Measurements from ENCODE around the gene TUSC2. TPM values are rescaled to one million over a fixed set of nuclear protein-coding genes. Genes with fewer than 3 reads are reported as not detected.

The TUSC2 gene
- total and polyA plus RNA-seq, 2 of the 13 experiments (the other 11 are each of a cell fraction or from before 2014, with no cell fraction given) = 36.7 to 39.1 TPM

- TF ChIP-seq SNRNP70 (IDR thresholded peaks at IDR 0.05; ENCODE audit: low read depth, low read length) (no peak), ATAD3A (CRISPR knock-in tag; IDR thresholded peaks at IDR 0.05) (no peak), ZNF780A (CRISPR knock-in tag; IDR thresholded peaks at IDR 0.05) (no peak), BCL3 (CRISPR knock-in tag; IDR thresholded peaks at IDR 0.05) (peak; percentile 95), RFX5 (IDR thresholded peaks at IDR 0.05; ENCODE audit: low read depth, low read length) (no peak), NBN (conservative IDR thresholded peaks at IDR 0.05) (no peak), HMG20A (CRISPR knock-in tag; IDR thresholded peaks at IDR 0.05; ENCODE audit: borderline replicate concordance) (no peak), MEF2D (CRISPR knock-in tag; IDR thresholded peaks at IDR 0.05) (no peak; the same call in none of the 2 replicates), SIX1 (CRISPR knock-in tag; IDR thresholded peaks at IDR 0.05; ENCODE audit: borderline replicate concordance) (no peak), RARA (CRISPR knock-in tag; IDR thresholded peaks at IDR 0.05) (peak; percentile 64; the same call in 1 of the 2 replicates), RFXANK (CRISPR knock-in tag; IDR thresholded peaks at IDR 0.05) (no peak), MTA1 (CRISPR knock-in tag; IDR thresholded peaks at IDR 0.05; ENCODE audit: borderline replicate concordance) (no peak; the same call in 1 of the 2 replicates), PLRG1 (conservative IDR thresholded peaks at IDR 0.05) (no peak), KLF6 (CRISPR knock-in tag; IDR thresholded peaks at IDR 0.05) (peak; percentile 97), ZNF34 (CRISPR knock-in tag; IDR thresholded peaks at IDR 0.05; ENCODE audit: borderline replicate concordance) (no peak; the same call in 1 of the 2 replicates), ZBED4 (CRISPR knock-in tag; IDR thresholded peaks at IDR 0.05; ENCODE audit: borderline replicate concordance) (peak; percentile 61; the same call in 1 of the 2 replicates), ZNF83 (CRISPR knock-in tag; IDR thresholded peaks at IDR 0.05; ENCODE audit: borderline replicate concordance) (peak; percentile 98), BRD4 (CRISPR knock-in tag; IDR thresholded peaks at IDR 0.05) (0 out of 2 replicates have a peak, but pooled peaks have one; percentile 22)
- TF ChIP-seq, protein P1, sequence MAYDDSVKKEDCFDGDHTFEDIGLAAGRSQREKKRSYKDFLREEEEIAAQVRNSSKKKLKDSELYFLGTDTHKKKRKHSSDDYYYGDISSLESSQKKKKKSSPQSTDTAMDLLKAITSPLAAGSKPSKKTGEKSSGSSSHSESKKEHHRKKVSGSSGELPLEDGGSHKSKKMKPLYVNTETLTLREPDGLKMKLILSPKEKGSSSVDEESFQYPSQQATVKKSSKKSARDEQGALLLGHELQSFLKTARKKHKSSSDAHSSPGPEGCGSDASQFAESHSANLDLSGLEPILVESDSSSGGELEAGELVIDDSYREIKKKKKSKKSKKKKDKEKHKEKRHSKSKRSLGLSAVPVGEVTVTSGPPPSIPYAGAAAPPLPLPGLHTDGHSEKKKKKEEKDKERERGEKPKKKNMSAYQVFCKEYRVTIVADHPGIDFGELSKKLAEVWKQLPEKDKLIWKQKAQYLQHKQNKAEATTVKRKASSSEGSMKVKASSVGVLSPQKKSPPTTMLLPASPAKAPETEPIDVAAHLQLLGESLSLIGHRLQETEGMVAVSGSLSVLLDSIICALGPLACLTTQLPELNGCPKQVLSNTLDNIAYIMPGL (CRISPR knock-in tag; IDR thresholded peaks at IDR 0.05; ENCODE audit: borderline replicate concordance in 1 of 2, low read depth in 1 of 2) = peak; percentile 53 to 80; a peak in 2 of 4 replicates
- TF ChIP-seq, protein P2, sequence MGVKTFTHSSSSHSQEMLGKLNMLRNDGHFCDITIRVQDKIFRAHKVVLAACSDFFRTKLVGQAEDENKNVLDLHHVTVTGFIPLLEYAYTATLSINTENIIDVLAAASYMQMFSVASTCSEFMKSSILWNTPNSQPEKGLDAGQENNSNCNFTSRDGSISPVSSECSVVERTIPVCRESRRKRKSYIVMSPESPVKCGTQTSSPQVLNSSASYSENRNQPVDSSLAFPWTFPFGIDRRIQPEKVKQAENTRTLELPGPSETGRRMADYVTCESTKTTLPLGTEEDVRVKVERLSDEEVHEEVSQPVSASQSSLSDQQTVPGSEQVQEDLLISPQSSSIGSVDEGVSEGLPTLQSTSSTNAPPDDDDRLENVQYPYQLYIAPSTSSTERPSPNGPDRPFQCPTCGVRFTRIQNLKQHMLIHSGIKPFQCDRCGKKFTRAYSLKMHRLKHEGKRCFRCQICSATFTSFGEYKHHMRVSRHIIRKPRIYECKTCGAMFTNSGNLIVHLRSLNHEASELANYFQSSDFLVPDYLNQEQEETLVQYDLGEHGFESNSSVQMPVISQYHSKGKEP (CRISPR knock-in tag; IDR thresholded peaks at IDR 0.05) = no peak
- TF ChIP-seq, protein P3, sequence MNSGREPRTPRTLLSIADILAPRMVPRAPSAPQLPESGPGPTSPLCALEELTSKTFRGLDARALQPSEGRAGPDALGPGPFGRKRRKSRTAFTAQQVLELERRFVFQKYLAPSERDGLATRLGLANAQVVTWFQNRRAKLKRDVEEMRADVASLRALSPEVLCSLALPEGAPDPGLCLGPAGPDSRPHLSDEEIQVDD (CRISPR knock-in tag; IDR thresholded peaks at IDR 0.05; ENCODE audit: borderline replicate concordance) = peak; percentile 99
These were observed 22.7 kb upstream of the TUSC2 start, which contains the start of the genes CYB561D2 and NPRL2 (continued) for GRCh38 chr3:50350527-50351322.

Data from HepG2 (cell line).